HEK293T (cell line): ENCODE measurements around the gene HACD1.

Source experiments
- CTCF ChIA-PET: fragments of 350-600 bp; formaldehyde crosslinking; extraction: SDS; loops from one replicate; lab custom pipeline; 2021; ENCODE audit warnings: antibody characterized with exemption, inconsistent platforms; lab: Yijun Ruan, JAX
- POLR2A ChIA-PET: fragments of 350-600 bp; formaldehyde crosslinking; extraction: SDS; loops from one replicate; lab custom pipeline; 2020; ENCODE audit warnings: antibody characterized with exemption, inconsistent platforms; lab: Yijun Ruan, JAX
- DNase-seq: peaks from one replicate; pipeline ENCODE4 v3.0.0; 2012; ENCODE audit warnings: mixed read lengths; ENCODE audit errors: extremely low spot score
- ARNT ChIP-seq: fragments of 450-650 bp; IDR thresholded peaks from 2 replicates; pipeline ENCODE4 v1.6.1; 2017; ENCODE audit warnings: mild to moderate bottlenecking
- BHLHE40 ChIP-seq: fragments of 450-650 bp; IDR thresholded peaks from 2 replicates; pipeline ENCODE4 v1.6.1; 2016; ENCODE audit warnings: mild to moderate bottlenecking, moderate library complexity, borderline replicate concordance
- CTBP1 ChIP-seq: fragments of 450-650 bp; IDR thresholded peaks from 2 replicates; pipeline ENCODE4 v1.6.1; 2016; ENCODE audit warnings: borderline replicate concordance
- ELF4 ChIP-seq: fragments of 450-650 bp; IDR thresholded peaks from 2 replicates; pipeline ENCODE4 v1.6.1; 2017; ENCODE audit warnings: antibody characterized with exemption
- FOXA1 ChIP-seq: fragments of 450-650 bp; IDR thresholded peaks from 2 replicates; pipeline ENCODE4 v1.6.1; 2016; ENCODE audit warnings: mild to moderate bottlenecking
- FOXK2 ChIP-seq: fragments of 450-650 bp; IDR thresholded peaks from 2 replicates; pipeline ENCODE4 v1.6.1; 2016; ENCODE audit warnings: mild to moderate bottlenecking
- FOXM1 ChIP-seq: fragments of 450-650 bp; IDR thresholded peaks from 2 replicates; pipeline ENCODE4 v1.6.1; 2017; ENCODE audit warnings: mild to moderate bottlenecking, borderline replicate concordance
- HDGF ChIP-seq: fragments of 450-650 bp; IDR thresholded peaks from 2 replicates; pipeline ENCODE4 v1.6.1; 2017; ENCODE audit warnings: antibody characterized with exemption, borderline replicate concordance
- L3MBTL2 ChIP-seq: fragments of 450-650 bp; conservative IDR thresholded peaks from 2 replicates; pipeline ENCODE4 v1.6.1; 2016; ENCODE audit warnings: mild to moderate bottlenecking
- LEF1 ChIP-seq: fragments of 450-650 bp; IDR thresholded peaks from 2 replicates; pipeline ENCODE4 v1.6.1; 2017; ENCODE audit warnings: mild to moderate bottlenecking, borderline replicate concordance
- NFRKB ChIP-seq: fragments of 450-650 bp; IDR thresholded peaks from 2 replicates; pipeline ENCODE4 v1.6.1; 2016; ENCODE audit warnings: mild to moderate bottlenecking, moderate library complexity
- SP1 ChIP-seq: fragments of 450-650 bp; IDR thresholded peaks from 2 replicates; pipeline ENCODE4 v1.6.1; 2017
- SUZ12 ChIP-seq: fragments of 450-650 bp; IDR thresholded peaks from 2 replicates; pipeline ENCODE4 v1.6.1; 2016; ENCODE audit warnings: mild to moderate bottlenecking
- TARDBP ChIP-seq: fragments of 450-650 bp; IDR thresholded peaks from 2 replicates; pipeline ENCODE4 v1.6.1; 2016
- ZNF384 ChIP-seq: fragments of 450-650 bp; IDR thresholded peaks from 2 replicates; pipeline ENCODE4 v1.6.1; 2016
- TF ChIP-seq, protein P1 (sequence below): fragments of 450-650 bp; IDR thresholded peaks from 2 replicates; pipeline ENCODE4 v1.6.1; 2016

HACD1 gene

GRCh38 chr10:17650416-17650815, 33.2 kb upstream of the HACD1 start:
- POLR2A ChIA-PET = no interaction called here
- CTCF ChIA-PET = no interaction called here
- DNase-seq = no peak

GRCh38 chr10:17649836-17650235, 32.7 kb upstream of the HACD1 start:
- ChIA-PET CTCF (no interaction called here), POLR2A (no interaction called here)
- DNase-seq = no peak
- TF ChIP-seq ARNT (no peak), FOXM1 (no peak), FOXA1 (no peak), SP1 (no peak), ELF4 (no peak)
- TF ChIP-seq, protein P1, sequence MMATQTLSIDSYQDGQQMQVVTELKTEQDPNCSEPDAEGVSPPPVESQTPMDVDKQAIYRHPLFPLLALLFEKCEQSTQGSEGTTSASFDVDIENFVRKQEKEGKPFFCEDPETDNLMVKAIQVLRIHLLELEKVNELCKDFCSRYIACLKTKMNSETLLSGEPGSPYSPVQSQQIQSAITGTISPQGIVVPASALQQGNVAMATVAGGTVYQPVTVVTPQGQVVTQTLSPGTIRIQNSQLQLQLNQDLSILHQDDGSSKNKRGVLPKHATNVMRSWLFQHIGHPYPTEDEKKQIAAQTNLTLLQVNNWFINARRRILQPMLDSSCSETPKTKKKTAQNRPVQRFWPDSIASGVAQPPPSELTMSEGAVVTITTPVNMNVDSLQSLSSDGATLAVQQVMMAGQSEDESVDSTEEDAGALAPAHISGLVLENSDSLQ = peak; percentile 20; the same call in 1 of the 2 replicates

More at GRCh38 chr10:17650416-17650815, 33.2 kb upstream of the HACD1 start:
- TF ChIP-seq HDGF = no peak
- TF ChIP-seq FOXA1 = no peak
- TF ChIP-seq ZNF384 = no peak
- TF ChIP-seq LEF1 = no peak
- TF ChIP-seq ARNT = no peak

DNA sequence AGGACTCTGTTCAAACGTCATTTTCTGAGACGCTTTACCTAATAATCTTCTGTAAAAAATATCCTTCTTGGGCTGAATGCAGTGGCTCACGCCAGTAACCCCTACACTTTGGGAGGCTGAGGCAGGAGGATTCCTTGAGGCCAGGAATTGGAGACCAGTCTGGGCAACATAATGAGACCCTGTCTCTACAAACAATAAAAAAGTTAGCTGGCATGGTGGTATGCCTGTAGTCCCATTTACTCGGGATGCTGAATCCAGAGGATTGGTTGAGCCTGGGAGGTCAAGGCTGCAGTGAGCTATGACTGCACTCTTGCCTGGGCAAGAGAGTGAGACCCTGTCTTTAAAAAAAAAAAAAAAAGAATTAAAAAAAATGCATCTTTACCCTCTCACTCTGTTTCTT, 31.9 kb upstream of the HACD1 start:
- no peak for DNase-seq
- CTCF ChIA-PET = interaction anchor here (0.7 kb wide), 1 partner anchor 138 kb away, joined by 4 read pairs; no protein-coding TSS in a partner anchor
- no peak for TF ChIP-seq TARDBP
- TF ChIP-seq NFRKB = no peak
- POLR2A ChIA-PET = no interaction called here

DNA sequence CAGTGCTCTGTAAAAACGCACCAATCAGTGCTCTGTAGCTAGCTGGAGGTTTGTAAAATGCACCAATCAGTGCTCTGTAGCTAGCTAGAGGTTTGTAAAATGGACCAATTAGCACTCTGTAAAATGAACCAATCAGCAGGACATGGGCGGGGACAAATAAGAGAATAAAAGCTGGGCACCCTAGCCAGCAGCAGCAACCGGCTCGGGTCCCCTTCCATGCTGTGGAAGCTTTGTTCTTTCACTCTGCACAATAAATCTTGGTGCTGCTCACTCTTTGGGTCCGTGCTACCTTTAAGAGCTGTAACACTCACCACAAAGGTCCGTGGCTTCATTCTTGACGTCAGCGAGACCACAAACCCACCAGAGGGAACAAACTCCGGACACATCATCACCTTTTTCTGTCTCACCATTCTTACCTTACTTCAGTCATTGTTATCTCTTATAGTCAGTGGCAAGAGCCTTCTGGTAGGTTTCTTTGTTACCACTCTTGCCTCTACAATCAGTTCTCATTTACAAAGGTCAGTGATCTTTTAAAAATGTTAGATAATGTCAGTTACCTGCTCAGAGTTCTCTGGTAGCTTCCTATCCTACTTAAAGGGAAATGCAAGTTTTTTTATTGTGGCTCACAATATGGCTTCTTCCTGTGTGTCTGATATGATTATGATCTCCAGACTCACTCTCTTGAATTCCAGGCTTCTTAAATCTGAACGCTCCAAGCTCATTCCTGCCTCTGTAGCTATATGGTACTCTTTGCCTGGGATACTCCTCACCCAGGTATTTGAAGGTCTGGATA, 31.3 kb upstream of the HACD1 start:
- TF ChIP-seq ARNT (no peak), FOXK2 (no peak), L3MBTL2 (no peak), FOXA1 (no peak), SP1 (no peak), LEF1 (no peak), ELF4 (no peak), FOXM1 (no peak), NFRKB (no peak), ZNF384 (no peak), TARDBP (no peak), BHLHE40 (no peak), HDGF (no peak), CTBP1 (no peak)
- TF ChIP-seq, protein P1 = no peak
- no peak for DNase-seq
- POLR2A ChIA-PET = no interaction called here
- CTCF ChIA-PET = interaction anchor here (0.6 to 0.7 kb wide), 2 partner anchors 90 to 139 kb away, joined by 3 to 4 read pairs; no protein-coding TSS in a partner anchor

DNA sequence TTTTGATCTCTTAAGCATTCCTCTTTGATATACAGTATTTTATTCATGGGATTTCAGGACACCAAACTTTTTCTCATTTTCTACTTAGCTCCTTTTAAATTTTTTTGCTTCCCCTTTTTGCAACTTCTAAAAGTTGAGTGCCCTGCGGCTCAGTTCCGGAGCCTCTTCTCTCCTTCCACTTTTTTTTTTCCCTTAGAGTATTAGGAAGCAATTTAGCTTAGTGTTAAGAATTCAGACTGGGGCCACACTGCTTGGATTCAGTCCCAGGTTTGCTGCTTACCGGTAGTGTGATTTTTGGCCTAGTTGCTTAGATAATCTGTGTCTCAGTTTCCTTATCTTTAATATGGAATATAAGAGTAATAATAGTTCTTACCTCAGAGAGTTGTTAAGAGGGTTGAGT, 30.2 kb upstream of the HACD1 start:
- CTCF ChIA-PET = no interaction called here
- DNase-seq = no peak
- TF ChIP-seq NFRKB (no peak), FOXK2 (no peak), SP1 (no peak), ARNT (no peak), FOXA1 (no peak), HDGF (no peak), SUZ12 (no peak), ZNF384 (no peak), TARDBP (no peak), CTBP1 (no peak), ELF4 (no peak), FOXM1 (no peak), LEF1 (no peak), L3MBTL2 (no peak), BHLHE40 (no peak)
- TF ChIP-seq, protein P1 = no peak
- POLR2A ChIA-PET = no interaction called here

- ChIA-PET POLR2A (interaction anchor here (3.0 kb wide), 1 partner anchor 28 kb away, joined by 46 read pairs; the partner anchor contains the start of gene HACD1), CTCF (no interaction called here)
- no peak for DNase-seq
- TF ChIP-seq CTBP1 (no peak), ZNF384 (no peak), L3MBTL2 (no peak), FOXK2 (no peak), SP1 (no peak)
These were observed 28.6 kb upstream of the HACD1 start for GRCh38 chr10:17645621-17646345.
